NCI-H2107 treated with DMSO at 0.1 percent for 48 hours (cell line): ENCODE data around the gene POR.
"Not testable (repeated sequence)": the region's sequence is repeated elsewhere in the genome, so short reads cannot be mapped to it uniquely, and the experiment has no call there.

Source experiments
- DNase-seq: peaks from one replicate; lab custom pipeline; 2025; ENCODE audit not compliant: unreplicated experiment; lab: John Stamatoyannopoulos, UW

Gene POR

DNA sequence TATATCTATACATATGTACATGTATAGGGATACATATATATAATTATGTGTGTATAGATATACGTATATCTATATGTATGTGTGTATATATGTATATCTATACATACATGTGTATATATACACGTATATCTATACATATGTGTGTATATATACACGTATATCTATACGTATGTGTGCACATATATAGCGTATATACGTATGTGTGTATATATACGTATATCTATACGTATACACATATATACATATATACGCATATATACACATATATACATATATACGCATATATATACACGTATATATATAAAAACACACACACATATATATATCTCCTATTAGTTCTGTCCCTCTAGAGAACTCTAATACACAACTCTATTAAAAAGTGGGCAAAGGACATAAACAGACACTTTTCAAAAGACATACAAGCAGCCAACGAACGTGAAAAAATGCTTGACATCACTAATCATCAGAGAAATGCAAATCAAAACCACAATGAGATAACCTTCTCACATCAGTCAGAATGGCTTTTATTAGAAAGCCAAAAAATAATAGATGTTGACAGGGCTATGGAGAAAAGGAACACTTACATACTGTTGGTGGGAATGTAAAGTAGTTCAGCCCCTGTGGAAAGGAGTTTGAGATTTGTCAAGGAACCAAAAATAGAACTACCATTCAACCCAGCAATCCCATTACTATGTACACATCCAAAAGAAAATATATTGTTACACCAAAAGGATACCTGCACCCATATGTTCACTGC lies 101.4 kb downstream of the POR start:
- DNase-seq, result no peak

DNA sequence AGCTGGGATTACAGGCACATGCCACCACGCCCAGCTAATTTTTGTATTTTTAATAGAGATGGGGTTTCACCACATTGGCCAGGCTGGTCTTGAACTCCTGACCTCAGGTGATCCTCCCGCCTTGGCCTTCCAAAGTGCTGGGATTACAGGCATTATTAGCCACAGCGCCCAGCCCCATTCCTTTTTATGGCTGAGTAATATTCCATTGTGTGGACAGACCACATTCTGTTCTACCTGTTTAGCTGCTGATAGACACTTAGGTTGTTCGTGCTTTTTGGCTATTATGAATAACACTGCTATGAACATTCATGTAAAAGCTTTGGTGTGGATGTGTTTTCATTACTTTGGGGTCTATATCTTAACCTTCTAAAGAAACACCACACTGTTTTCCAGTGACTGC lies 103.6 kb downstream of the POR start:
- DNase-seq, result not testable (repeated sequence)

DNA sequence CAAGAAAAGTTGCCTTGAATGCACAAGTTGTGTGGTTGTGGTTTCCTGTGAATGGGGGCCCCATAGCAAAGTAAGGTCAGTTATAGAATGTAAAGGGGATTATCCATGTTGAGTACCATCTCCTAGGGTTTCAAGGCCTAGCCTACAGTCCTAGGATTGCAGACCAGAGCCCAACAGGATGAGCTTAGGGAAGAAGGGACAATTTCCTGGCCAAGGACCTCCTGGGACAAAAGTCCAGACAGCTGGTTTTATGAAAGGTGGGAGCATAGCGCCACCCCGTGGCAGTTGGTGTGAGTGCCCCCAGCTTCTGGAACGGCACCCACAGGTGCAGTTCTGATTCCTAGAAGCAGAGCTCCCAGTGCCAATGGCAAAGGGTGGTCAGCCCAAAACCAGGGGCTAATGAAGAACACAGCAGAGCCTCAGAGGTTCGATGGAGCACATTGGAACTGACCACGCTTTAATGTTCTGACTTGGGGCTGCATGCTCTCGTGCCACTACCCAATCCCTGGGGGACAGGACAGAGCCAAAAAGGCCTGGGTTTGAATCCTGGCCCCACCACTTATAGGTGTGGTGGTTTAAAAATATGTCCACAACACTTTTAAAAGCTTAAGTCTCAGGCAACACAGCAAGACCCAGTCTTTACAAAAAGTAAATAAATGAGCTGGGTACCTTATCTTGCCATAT lies 105.2 kb downstream of the POR start:
- DNase-seq, result peak; percentile 37

DNA sequence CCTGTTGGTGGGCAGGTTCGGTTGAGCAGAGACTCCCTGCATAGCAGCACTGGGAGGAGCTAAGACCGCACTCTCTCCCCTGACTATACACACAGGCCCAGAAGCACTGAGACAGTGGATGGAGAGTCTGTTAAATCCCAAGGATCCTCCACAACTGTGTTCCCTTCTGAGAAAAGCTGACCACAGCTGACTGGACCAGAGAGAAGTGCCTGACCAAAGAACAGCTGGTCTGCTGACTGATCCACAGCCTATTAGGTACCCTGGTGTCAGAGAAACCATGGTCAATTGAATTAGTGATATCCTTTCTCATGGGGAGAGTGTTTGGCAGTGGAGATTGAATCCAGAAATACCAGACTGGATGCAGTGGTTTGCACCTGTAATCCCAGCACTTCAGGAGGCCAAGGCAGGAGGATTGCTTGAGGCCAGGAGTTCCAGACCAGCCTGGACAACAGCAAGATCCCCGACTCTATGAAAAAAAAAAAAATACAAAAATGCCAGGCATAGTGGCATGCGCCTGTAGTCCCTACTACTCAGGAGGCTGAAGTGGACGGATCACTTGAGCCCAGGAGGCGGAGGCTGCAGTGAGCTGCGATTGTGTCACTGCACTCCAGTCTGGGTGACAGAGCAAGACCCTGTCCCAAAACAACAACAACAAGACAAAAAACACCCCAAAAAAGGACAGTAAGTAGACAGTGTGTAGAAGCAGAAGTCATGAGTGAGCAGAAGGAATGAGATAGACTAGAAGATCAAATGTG lies 107.2 kb downstream of the POR start:
- DNase-seq, result no peak

DNA sequence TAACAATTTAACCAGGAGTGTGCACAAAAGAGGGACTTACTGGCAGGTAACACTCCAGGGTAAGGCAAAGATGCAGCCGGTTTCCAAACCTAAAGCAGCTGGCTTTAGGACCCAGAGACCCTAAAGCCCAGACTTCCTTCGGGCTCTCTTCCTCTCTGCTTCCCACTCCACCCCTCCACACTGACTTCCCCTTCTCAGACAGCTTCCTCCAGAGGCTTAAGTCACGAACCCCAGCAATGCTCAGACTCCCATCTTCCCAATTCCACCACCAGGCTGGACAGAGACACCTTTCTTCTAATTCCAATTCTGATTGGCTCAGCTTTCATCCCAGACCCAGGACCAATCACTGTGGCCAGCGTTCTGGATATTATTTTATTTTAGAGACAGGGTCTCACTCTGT lies 108.0 kb downstream of the POR start:
- no peak for DNase-seq

DNA sequence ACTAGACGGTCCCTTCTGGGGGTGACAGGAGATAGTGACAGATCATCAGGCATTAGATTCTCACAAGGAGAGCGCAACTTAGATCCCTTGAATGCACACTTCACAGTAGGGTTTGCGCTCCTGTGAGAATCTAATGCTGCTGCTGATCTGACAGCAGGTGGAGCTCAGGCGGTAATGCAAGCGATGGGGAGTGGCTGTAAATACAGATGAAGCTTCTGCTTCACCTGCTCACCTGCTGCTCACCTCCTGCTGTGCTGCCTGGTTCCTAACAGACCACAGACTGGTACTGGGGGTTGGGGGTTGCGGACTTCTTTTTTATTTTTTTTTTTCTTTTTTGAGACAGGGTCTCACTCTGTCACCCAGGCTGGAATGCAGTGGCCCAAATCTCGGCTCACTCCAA lies 114.7 kb downstream of the POR start:
- peak; percentile 35 for DNase-seq

DNA sequence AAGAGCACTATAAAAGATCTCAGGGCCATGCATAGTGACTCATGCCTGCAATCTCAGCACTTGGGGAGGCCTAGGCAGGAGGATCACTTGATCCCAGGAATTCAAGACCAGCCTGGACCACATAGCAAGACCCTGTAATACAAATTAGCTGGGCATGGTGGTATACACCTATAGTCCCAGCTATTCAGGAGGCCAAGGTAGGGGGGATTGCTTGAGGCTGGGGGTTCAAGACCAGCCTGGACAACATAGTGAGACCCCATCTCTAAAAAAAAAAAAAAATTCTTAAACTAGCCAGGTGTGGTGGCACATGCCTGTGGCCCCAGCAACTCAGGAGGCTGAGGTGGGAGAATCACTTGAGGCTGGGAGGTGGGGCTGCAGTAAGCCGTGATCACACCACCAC lies 117.0 kb downstream of the POR start:
- no peak for DNase-seq
